Uterus (tissue), 2 donors: ENCODE results near the gene TMEM61.

Experiments
- CTCF ChIP-seq, 4 experiments: fragments of 200-600 bp in 2 of 4; fragments of 450-650 bp in 2 of 4; sonication (generic) in 2 of 4; IDR thresholded peaks; one replicate each; pipeline ENCODE4 v1.5.1; 2016 to 2019; ENCODE audit warnings: antibody characterized with exemption in 4 of 4, mild to moderate bottlenecking in 2 of 4, moderate library complexity in 1 of 4
- POLR2A ChIP-seq, 2 donors: fragments of 450-650 bp; IDR thresholded peaks; one replicate each; pipeline ENCODE4 v1.6.1; 2016; ENCODE audit warnings: antibody characterized with exemption in 2 of 2, mild to moderate bottlenecking in 1 of 2, moderate library complexity in 1 of 2

GRCh38 chr1:54940042-54940441, 40.4 kb upstream of the TMEM61 start:
- TF ChIP-seq CTCF (IDR thresholded peaks at IDR 0.05): no peak
- TF ChIP-seq POLR2A (IDR thresholded peaks at IDR 0.05): no peak
